GM12875 (cell line): ENCODE measurements around the gene FKBP1B.

Experiments used
- H3K4me3 ChIP-seq: one replicate; pipeline ENCODE4 v1.5.1; 2011; ENCODE audit warnings: low read depth, low read length, control low read depth
- CTCF ChIP-seq: IDR thresholded peaks from 2 replicates; pipeline ENCODE4 v1.5.1; 2011; ENCODE audit warnings: low read depth, mild to moderate bottlenecking, control low read depth, inconsistent platforms, low read length, moderate library complexity, borderline replicate concordance; ENCODE audit not compliant: insufficient read depth

Gene FKBP1B

GRCh38 chr2:24054366-24055010 is 4.9 kb downstream of the FKBP1B start:
- TF ChIP-seq CTCF, result no peak

GRCh38 chr2:24055750-24056149 is 6.2 kb downstream of the FKBP1B start:
- H3K4me3 ChIP-seq, result no peak overlapping the region
- TF ChIP-seq CTCF, result no peak

More at GRCh38 chr2:24054366-24055010, 4.9 kb downstream of the FKBP1B start:
- no peak overlapping the region for H3K4me3 ChIP-seq

GRCh38 chr2:24058564-24059271 is 9.2 kb downstream of the FKBP1B start:
- TF ChIP-seq CTCF, result no peak
- H3K4me3 ChIP-seq, result no peak overlapping the region

GRCh38 chr2:24065341-24065740 is 15.8 kb downstream of the FKBP1B start:
- TF ChIP-seq CTCF, result no peak
- H3K4me3 ChIP-seq, result no peak overlapping the region

GRCh38 chr2:24072259-24072658 is 22.7 kb downstream of the FKBP1B start:
- TF ChIP-seq CTCF, result no peak
- H3K4me3 ChIP-seq, result no peak overlapping the region

- TF ChIP-seq CTCF, result no peak
- H3K4me3 ChIP-seq, result no peak overlapping the region
Measured at GRCh38 chr2:24073816-24074215, 24.3 kb downstream of the FKBP1B start.

- TF ChIP-seq CTCF, result no peak
- peak overlapping the region; percentile 81 for H3K4me3 ChIP-seq
Measured at GRCh38 chr2:24075259-24075658, 25.7 kb downstream of the FKBP1B start.
